Activated CD4-positive, alpha-beta T cell treated with anti-CD3 and anti-CD28 coated beads, Interleukin-2, Interleukin-4, amounts not matched to agents 100 ng/mL and 50 ng/mL, durations not matched to agents 16 hours and 8 hours (primary cell): ENCODE results near the gene BCKDK.

Experiments used
- DNase-seq: peaks from one replicate; pipeline ENCODE4 v3.0.0-alpha.2; 2020; ENCODE audit warnings: low spot score

Gene BCKDK

GRCh38 chr16:31080035-31080629 is 28.1 kb upstream of the BCKDK start:
- no peak for DNase-seq

GRCh38 chr16:31080756-31081419 is 27.3 kb upstream of the BCKDK start:
- no peak for DNase-seq

- no peak for DNase-seq
These were observed 26.5 kb upstream of the BCKDK start for GRCh38 chr16:31081428-31082351.

GRCh38 chr16:31082368-31083045 is 25.7 kb upstream of the BCKDK start:
- no peak for DNase-seq

- DNase-seq = no peak
These were observed 25.1 kb upstream of the BCKDK start for GRCh38 chr16:31083081-31083480.

- DNase-seq = no peak
These were observed 24.6 kb upstream of the BCKDK start for GRCh38 chr16:31083556-31083955.

- DNase-seq = no peak
These were observed 24.2 kb upstream of the BCKDK start for GRCh38 chr16:31083981-31084380.

- DNase-seq = no peak
These were observed 23.4 kb upstream of the BCKDK start for GRCh38 chr16:31084584-31085302.

GRCh38 chr16:31085411-31085810 is 22.8 kb upstream of the BCKDK start:
- DNase-seq = no peak

- DNase-seq = no peak
These were observed 22.1 kb upstream of the BCKDK start for GRCh38 chr16:31085873-31086628.

GRCh38 chr16:31086629-31086906 is 21.6 kb upstream of the BCKDK start:
- DNase-seq = no peak

GRCh38 chr16:31087481-31087880 is 20.7 kb upstream of the BCKDK start:
- DNase-seq = no peak

GRCh38 chr16:31087971-31088370 is 20.2 kb upstream of the BCKDK start:
- no peak for DNase-seq

GRCh38 chr16:31088459-31089183 is 19.6 kb upstream of the BCKDK start, which contains the start of gene PRSS53:
PRSS53 (minus strand) TSS chr16:31088943; CDS start chr16:31088809, 134 bp downstream.
- no peak for DNase-seq

- no peak for DNase-seq
These were observed 19.0 kb upstream of the BCKDK start for GRCh38 chr16:31089199-31089598.

GRCh38 chr16:31090540-31090939 is 17.6 kb upstream of the BCKDK start:
- no peak for DNase-seq

GRCh38 chr16:31092330-31092729 is 15.9 kb upstream of the BCKDK start:
- no peak for DNase-seq

GRCh38 chr16:31093132-31093703 is 15.0 kb upstream of the BCKDK start:
- DNase-seq = no peak

- no peak for DNase-seq
These were observed 14.1 kb upstream of the BCKDK start for GRCh38 chr16:31094088-31094423.

- peak; percentile 95 for DNase-seq
These were observed 13.6 kb upstream of the BCKDK start, which contains the start of gene VKORC1 for GRCh38 chr16:31094424-31095120. VKORC1 (minus strand) TSS chr16:31094797; CDS start chr16:31094729, 68 bp downstream.
